Measurements from ENCODE around the gene TLCD2.
A peak's percentile ranks its signal among the peaks of the same experiment; 100 is the strongest.

Gene TLCD2

GRCh38 chr17:1755252-1755826 is 45.2 kb upstream of the TLCD2 start:
- TF ChIP-seq, protein P1, sequence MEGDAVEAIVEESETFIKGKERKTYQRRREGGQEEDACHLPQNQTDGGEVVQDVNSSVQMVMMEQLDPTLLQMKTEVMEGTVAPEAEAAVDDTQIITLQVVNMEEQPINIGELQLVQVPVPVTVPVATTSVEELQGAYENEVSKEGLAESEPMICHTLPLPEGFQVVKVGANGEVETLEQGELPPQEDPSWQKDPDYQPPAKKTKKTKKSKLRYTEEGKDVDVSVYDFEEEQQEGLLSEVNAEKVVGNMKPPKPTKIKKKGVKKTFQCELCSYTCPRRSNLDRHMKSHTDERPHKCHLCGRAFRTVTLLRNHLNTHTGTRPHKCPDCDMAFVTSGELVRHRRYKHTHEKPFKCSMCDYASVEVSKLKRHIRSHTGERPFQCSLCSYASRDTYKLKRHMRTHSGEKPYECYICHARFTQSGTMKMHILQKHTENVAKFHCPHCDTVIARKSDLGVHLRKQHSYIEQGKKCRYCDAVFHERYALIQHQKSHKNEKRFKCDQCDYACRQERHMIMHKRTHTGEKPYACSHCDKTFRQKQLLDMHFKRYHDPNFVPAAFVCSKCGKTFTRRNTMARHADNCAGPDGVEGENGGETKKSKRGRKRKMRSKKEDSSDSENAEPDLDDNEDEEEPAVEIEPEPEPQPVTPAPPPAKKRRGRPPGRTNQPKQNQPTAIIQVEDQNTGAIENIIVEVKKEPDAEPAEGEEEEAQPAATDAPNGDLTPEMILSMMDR (IDR thresholded peaks at IDR 0.05; ENCODE audit: poor library complexity, severe bottlenecking), result no peak
- peaks cover 24% of the 10 kb centered on the region for H3K4me1 ChIP-seq (ENCODE audit: insufficient read depth, poor library complexity, severe bottlenecking)
- H3K27ac ChIP-seq (ENCODE audit: poor library complexity, severe bottlenecking), result no peak overlapping the region
- H3K27me3 ChIP-seq (ENCODE audit: insufficient read depth, poor library complexity, severe bottlenecking), result no peaks in the 10 kb centered on the region
- ATAC-seq (ENCODE audit: low read depth), result no peak
- no peaks in the 10 kb centered on the region for H3K36me3 ChIP-seq (ENCODE audit: low read depth)
- H3K4me3 ChIP-seq (ENCODE audit: severe bottlenecking), result no peak overlapping the region
- no peaks in the 10 kb centered on the region for H3K9me3 ChIP-seq (ENCODE audit: severe bottlenecking)
- no peak for DNase-seq (ENCODE audit: low spot score)

GRCh38 chr17:1754430-1755112 is 44.4 kb upstream of the TLCD2 start:
- Histone ChIP-seq H3K9me3 (ENCODE audit: severe bottlenecking) (no peaks in the 10 kb centered on the region), H3K4me3 (ENCODE audit: severe bottlenecking) (no peak overlapping the region), H3K27ac (ENCODE audit: poor library complexity, severe bottlenecking) (no peak overlapping the region), H3K27me3 (ENCODE audit: insufficient read depth, poor library complexity, severe bottlenecking) (no peaks in the 10 kb centered on the region), H3K4me1 (ENCODE audit: insufficient read depth, poor library complexity, severe bottlenecking) (peaks cover 18% of the 10 kb centered on the region), H3K36me3 (ENCODE audit: low read depth) (no peaks in the 10 kb centered on the region)
- ATAC-seq (ENCODE audit: low read depth) (no peak), DNase-seq (ENCODE audit: low spot score) (no peak)
- TF ChIP-seq, protein P1 (IDR thresholded peaks at IDR 0.05; ENCODE audit: poor library complexity, severe bottlenecking), result no peak

GRCh38 chr17:1753767-1754429 is 43.7 kb upstream of the TLCD2 start:
- no peaks in the 10 kb centered on the region for H3K9me3 ChIP-seq (ENCODE audit: severe bottlenecking)
- peaks cover 13% of the 10 kb centered on the region for H3K4me1 ChIP-seq (ENCODE audit: insufficient read depth, poor library complexity, severe bottlenecking)
- DNase-seq (ENCODE audit: low spot score) (no peak), ATAC-seq (ENCODE audit: low read depth) (no peak)
- TF ChIP-seq, protein P1 (IDR thresholded peaks at IDR 0.05; ENCODE audit: poor library complexity, severe bottlenecking), result no peak
- no peaks in the 10 kb centered on the region for H3K36me3 ChIP-seq (ENCODE audit: low read depth)
- H3K27me3 ChIP-seq (ENCODE audit: insufficient read depth, poor library complexity, severe bottlenecking), result no peaks in the 10 kb centered on the region
- H3K4me3 ChIP-seq (ENCODE audit: severe bottlenecking), result no peak overlapping the region
- H3K27ac ChIP-seq (ENCODE audit: poor library complexity, severe bottlenecking), result no peak overlapping the region

DNA sequence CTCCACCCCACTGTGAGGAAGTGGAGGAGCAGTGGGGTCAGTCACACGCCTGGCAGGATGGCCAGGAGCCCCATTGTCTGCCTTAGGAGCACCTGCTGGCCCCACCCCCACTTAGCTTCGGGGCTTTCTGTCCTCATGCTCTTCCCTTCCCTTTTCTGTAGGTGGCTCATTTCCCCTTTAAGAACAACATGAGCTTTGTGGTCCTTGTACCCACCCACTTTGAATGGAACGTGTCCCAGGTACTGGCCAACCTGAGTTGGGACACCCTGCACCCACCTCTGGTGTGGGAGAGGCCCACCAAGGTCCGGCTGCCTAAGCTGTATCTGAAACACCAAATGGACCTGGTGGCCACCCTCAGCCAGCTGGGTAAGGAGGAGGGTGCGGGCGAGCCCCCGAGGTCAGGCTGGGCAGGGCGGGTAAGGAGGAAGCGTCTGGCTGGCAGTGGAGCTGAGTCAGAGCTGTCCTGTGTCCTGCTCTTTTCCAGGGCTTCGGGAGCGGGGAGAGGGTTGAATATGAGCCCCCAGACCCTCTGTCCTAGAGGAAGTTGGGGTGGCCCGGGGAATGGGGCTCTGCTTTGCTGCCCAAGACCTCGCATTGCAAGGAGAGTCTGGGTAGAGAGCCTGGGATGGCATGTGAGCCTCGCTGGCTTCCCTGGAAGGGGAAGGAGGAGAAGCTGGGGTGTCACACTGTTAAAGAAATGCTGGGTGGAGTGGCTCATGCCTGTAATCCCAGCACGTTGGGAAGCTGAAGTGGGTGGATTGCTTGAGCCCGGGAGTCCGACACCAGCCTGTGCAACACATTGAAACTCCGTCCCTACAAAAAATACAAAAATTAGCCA is 42.5 kb upstream of the TLCD2 start:
- no peaks in the 10 kb centered on the region for H3K27me3 ChIP-seq (ENCODE audit: insufficient read depth, poor library complexity, severe bottlenecking)
- H3K4me3 ChIP-seq (ENCODE audit: severe bottlenecking), result peak overlapping the region; percentile 9
- TF ChIP-seq, protein P1 (IDR thresholded peaks at IDR 0.05; ENCODE audit: poor library complexity, severe bottlenecking), result no peak
- peaks cover 13% of the 10 kb centered on the region for H3K4me1 ChIP-seq (ENCODE audit: insufficient read depth, poor library complexity, severe bottlenecking)
- DNase-seq (ENCODE audit: low spot score) (peak; percentile 66), ATAC-seq (ENCODE audit: low read depth) (peak; percentile 88)
- no peaks in the 10 kb centered on the region for H3K36me3 ChIP-seq (ENCODE audit: low read depth)
- H3K9me3 ChIP-seq (ENCODE audit: severe bottlenecking), result no peaks in the 10 kb centered on the region
- H3K27ac ChIP-seq (ENCODE audit: poor library complexity, severe bottlenecking), result peak overlapping the region; percentile 64

Measured in RWPE2 (cell line).